Mesothelial cell of epicardium (in vitro differentiated cells): ENCODE measurements around the gene TPSG1. TPM values are rescaled to one million over a fixed set of nuclear protein-coding genes. Genes with fewer than 3 reads are reported as not detected.

Experiments
- DNase-seq, 2 experiments: peaks; one replicate each; pipeline ENCODE4 v3.0.0; 2021; ENCODE audit warnings: low spot score in 2 of 2; ENCODE audit not compliant: unreplicated experiment in 2 of 2
- H3K27ac Mint-ChIP-seq: 2 replicates; pipeline ENCODE4 v1.8.0; 2021; ENCODE audit warnings: mixed read lengths
- H3K27me3 Mint-ChIP-seq: 2 replicates; pipeline ENCODE4 v1.8.0; 2021; ENCODE audit warnings: low read depth, mixed read lengths
- H3K36me3 Mint-ChIP-seq: 2 replicates; pipeline ENCODE4 v1.8.0; 2021; ENCODE audit warnings: mixed read lengths
- H3K4me1 Mint-ChIP-seq: 2 replicates; pipeline ENCODE4 v1.8.0; 2021; ENCODE audit warnings: mixed read lengths
- H3K4me3 Mint-ChIP-seq: 2 replicates; pipeline ENCODE4 v1.8.0; 2021; ENCODE audit warnings: mild to moderate bottlenecking, moderate library complexity, mixed read lengths
- H3K9me3 Mint-ChIP-seq: 2 replicates; pipeline ENCODE4 v1.8.0; 2021; ENCODE audit warnings: mixed read lengths
- total RNA-seq: library from RNA; stranded (reverse); gene quantifications from 3 replicates; pipeline ENCODE4 v1.2.1, GENCODE V29; 2021
- TF ChIP-seq, protein P1 (sequence below): fragments of 200-600 bp; sonication (generic); IDR thresholded peaks from one replicate; pipeline ENCODE4 v1.5.0; 2021; ENCODE audit warnings: antibody characterized with exemption; ENCODE audit not compliant: unreplicated experiment

TPSG1 gene
- total RNA-seq, 1 donor from 2014 or later = not detected

DNA sequence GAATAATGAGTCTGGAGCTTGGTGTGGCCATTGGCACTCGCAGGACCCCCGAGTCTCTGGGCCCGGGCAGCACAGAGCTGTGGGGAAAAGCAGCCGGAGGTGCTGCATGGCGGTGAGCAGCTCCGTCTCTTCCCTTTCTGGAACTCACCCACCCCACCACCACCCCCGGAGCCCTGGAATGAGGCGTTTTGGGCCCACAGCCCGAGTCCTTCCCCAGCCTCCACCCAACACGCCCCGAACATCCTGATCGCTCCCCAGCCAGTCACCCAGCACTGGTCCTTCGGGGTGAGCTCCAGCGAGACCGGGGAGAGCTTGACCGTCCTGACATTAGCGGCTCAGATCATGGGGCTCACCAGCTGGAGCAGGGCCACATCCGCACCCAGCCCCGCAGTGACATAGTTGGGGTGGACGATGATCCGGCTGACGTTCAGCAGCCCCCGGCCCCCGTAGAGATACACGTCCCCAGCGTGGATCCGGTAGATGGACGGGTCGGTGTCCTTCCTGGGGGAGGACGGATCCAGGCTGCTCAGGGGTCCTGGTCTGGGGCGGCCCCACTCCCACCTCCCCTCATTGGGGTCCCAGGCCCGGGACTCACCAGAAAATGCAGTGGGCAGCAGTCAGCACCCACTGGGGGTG is 37.3 kb upstream of the TPSG1 start:
- Mint-ChIP-seq H3K27me3 (peaks cover 27% of the 10 kb centered on the region), H3K9me3 (no peaks in the 10 kb centered on the region), H3K4me1 (peaks cover 15% of the 10 kb centered on the region), H3K4me3 (no peak overlapping the region), H3K27ac (no peak overlapping the region), H3K36me3 (no peaks in the 10 kb centered on the region)
- DNase-seq = no peak
- TF ChIP-seq, protein P1, sequence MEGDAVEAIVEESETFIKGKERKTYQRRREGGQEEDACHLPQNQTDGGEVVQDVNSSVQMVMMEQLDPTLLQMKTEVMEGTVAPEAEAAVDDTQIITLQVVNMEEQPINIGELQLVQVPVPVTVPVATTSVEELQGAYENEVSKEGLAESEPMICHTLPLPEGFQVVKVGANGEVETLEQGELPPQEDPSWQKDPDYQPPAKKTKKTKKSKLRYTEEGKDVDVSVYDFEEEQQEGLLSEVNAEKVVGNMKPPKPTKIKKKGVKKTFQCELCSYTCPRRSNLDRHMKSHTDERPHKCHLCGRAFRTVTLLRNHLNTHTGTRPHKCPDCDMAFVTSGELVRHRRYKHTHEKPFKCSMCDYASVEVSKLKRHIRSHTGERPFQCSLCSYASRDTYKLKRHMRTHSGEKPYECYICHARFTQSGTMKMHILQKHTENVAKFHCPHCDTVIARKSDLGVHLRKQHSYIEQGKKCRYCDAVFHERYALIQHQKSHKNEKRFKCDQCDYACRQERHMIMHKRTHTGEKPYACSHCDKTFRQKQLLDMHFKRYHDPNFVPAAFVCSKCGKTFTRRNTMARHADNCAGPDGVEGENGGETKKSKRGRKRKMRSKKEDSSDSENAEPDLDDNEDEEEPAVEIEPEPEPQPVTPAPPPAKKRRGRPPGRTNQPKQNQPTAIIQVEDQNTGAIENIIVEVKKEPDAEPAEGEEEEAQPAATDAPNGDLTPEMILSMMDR = no peak

DNA sequence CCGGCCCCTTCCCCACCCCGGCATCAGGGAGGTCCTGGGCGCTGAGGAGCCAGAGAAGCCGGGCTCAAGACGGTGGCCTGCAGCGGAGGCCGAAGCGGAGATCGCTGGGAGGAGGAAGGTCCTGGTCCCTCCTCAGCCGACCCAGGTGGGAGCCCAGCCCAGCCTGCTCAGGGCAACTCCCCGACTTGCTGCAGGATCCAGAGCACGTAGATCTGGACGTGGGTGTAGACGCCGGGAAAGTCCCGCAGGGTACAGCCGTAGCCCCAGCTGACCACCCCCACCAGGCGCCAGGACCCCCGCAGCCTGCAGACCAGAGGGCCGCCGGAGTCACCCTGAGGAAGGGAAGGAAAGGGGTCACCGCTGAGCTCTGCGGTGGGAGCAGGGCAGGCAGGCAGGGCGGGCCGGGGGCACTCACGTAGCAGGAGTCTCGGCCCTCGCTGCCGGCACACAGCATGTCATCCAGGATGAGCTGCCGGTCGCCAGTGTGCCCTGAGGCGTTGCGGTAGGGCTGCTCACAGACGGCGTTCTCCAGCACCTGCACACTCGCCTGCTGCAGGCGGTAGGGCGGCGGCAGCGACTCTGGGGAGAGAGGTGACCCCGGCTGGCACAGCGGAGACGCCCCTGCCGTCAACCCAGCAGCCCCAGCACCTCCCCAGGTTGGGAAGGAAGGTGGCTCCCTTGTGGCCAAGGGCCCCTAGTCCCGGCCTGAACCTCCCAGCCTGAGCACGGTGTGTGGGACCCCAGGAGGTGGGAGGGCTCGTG is 36.2 kb upstream of the TPSG1 start:
- no peak overlapping the region for H3K27ac Mint-ChIP-seq
- H3K36me3 Mint-ChIP-seq = no peaks in the 10 kb centered on the region
- no peak overlapping the region for H3K4me3 Mint-ChIP-seq
- TF ChIP-seq, protein P1 = no peak
- DNase-seq = no peak
- peaks cover 27% of the 10 kb centered on the region for H3K27me3 Mint-ChIP-seq
- peaks cover 15% of the 10 kb centered on the region for H3K4me1 Mint-ChIP-seq
- H3K9me3 Mint-ChIP-seq = no peaks in the 10 kb centered on the region

DNA sequence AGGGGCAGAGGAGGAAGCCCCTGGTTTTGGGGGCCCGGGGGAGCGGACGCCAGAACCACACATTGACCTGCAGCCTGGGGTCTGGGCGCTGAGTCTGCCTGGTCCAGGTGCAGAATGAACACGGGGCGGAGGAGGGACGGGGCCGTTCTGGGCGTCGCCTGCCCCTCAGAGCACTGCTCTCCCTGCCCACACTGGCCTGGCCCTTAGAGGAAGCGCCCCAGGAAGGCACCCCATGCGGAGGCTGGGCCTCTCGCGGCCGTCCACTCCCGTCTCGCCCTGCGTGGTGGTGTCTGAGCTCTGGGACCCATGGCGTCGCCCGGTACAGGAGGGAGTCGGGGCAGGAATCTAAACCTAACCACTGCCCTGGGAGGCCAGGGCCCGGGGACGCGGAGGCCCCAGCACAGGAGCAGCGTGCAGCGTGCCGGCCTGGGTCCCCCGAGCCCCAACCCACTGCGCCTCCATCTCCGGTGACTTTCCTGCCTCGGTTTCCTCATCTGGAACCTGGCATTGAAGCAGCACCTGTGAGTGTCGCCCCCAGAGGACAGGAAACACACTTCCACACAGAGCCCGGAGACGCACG is 35.1 kb upstream of the TPSG1 start:
- Mint-ChIP-seq H3K27ac (no peak overlapping the region), H3K36me3 (no peaks in the 10 kb centered on the region), H3K9me3 (no peaks in the 10 kb centered on the region), H3K27me3 (peaks cover 27% of the 10 kb centered on the region), H3K4me1 (peaks cover 15% of the 10 kb centered on the region), H3K4me3 (no peak overlapping the region)
- no peak for DNase-seq
- TF ChIP-seq, protein P1 = no peak

DNA sequence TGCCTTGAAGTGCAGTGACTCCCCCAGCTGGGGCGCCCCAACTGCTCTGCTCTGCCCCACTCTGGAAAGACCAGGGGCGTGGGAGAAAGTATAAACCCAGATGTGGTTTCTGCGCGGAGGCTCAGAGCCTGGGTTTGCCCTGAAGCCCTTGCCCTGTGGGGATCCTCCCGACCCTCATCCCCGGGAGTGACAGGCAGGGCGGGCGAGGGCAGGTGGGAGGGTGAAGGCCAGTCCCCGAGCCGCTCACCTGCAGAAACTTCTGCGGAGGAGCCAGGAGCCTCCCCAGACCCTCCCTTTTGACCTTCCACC is 34.6 kb upstream of the TPSG1 start:
- H3K27ac Mint-ChIP-seq = no peak overlapping the region
- TF ChIP-seq, protein P1 = no peak
- no peaks in the 10 kb centered on the region for H3K36me3 Mint-ChIP-seq
- H3K4me3 Mint-ChIP-seq = no peak overlapping the region
- H3K9me3 Mint-ChIP-seq = no peaks in the 10 kb centered on the region
- peaks cover 15% of the 10 kb centered on the region for H3K4me1 Mint-ChIP-seq
- DNase-seq = no peak
- peaks cover 27% of the 10 kb centered on the region for H3K27me3 Mint-ChIP-seq

DNA sequence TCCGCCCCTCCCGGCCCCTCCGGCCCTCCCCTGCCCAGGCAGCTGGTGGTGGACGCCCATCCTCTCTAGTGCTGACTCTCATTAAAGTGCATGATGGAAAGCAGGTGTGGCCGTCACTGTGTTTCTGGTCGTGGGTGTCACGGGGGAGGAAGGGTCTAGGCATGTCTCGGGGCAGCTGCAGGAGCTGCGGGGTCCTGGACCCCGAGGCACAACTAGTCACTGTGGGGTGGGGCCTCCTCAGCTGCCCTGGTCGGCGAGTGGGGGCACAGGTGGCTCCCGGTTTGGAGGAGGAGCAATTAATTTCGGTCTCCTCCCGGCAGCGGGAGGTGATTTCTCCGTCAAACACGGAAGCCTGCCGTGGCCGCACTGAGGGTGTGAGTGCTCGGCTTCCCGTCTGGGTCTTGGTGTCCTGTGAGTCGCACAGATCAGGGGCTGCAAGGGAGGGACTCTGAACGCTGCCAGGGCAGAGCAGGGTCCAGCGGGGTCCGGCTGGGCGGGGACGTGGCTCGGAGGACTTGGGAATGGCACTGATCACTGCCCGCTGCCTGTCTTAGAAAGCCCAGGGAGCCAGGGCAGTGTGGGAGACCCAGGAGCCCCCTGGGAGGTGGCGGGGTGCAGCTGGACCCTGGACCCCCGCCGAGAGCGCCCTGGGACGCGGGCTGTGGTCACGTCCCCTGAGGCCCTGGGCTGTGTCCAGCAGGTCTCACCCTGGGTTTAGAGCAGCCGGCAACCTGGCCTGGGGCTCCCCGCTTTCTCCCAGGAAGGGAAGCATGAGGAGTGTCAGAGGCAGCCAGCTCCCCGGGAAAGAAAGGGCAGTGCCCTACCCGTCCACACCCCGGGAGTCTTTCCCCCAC is 34.1 kb upstream of the TPSG1 start:
- H3K27ac Mint-ChIP-seq = no peak overlapping the region
- peaks cover 27% of the 10 kb centered on the region for H3K27me3 Mint-ChIP-seq
- DNase-seq = no peak
- H3K36me3 Mint-ChIP-seq = no peaks in the 10 kb centered on the region
- H3K4me1 Mint-ChIP-seq = peaks cover 12% of the 10 kb centered on the region
- no peaks in the 10 kb centered on the region for H3K9me3 Mint-ChIP-seq
- peak overlapping the region; percentile 53 for H3K4me3 Mint-ChIP-seq
- TF ChIP-seq, protein P1 = no peak
